Activated CD4-positive, alpha-beta T cell treated with anti-CD3 and anti-CD28 coated beads, Interleukin-2, amount 50 U/mL, for 48 hours (primary cell): ENCODE results near the gene SYNDIG1L.

Experiments
- DNase-seq, 2 experiments: peaks; one replicate each; pipeline ENCODE4 v3.0.0-alpha.2; 2020

SYNDIG1L gene

GRCh38 chr14:74427651-74428050 is 1.6 kb upstream of the SYNDIG1L start:
- no peak for DNase-seq

DNA sequence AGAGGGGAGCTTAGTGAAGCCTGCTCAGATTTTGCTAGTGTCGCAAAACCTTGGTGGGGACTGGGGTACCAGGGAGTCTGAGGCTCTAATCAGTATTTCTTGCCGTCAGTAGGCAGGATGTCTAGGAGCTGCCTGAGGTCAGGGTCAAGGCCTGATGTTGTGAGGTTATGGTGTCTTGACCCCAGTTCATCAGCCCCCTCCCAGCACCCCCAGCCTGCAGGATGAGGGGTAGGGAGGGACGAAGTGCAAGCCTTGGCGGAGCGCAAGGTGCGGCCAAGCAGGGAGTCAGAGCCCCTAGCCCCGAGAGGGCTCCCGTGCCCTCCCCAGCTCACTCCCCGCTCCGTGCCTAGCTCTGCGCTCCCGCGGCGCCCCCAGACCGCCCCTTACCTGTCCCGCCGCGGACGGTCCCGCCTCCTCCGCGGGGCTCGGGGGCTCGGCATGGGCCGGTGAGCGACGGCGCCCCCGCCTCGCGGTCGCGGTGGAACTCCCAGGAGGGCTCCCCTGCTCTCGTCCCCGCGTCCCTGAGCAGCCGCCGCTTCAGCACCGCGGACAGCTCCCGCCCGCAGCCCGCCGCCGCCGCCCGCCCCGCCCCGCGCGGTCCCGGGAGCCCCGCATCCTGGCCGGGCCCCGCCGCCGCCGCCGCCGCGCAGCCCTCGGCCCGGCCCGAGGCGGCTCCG is 347 bp downstream of the SYNDIG1L start:
- DNase-seq, result peak; percentile 47 to 48

DNA sequence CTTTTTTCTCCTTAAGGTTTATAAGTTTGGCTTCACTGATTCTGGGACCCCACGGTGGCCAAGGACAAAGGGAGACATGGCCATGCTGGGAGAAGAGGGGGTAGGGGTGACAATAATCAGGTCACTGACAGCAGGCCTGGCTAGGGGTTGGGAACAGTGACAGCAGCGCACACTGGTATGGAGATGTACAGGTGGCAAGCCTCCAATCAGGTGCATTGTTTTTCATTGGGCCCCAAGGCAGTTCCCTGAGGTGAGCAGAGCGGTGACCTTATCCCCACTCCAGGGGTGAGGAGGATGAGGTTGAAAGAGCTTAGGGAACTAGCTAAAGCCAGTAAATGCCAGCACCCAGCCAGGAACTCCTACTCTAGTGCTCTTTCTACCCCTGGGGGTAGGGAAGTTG is 1.4 kb downstream of the SYNDIG1L start:
- DNase-seq, result no peak

DNA sequence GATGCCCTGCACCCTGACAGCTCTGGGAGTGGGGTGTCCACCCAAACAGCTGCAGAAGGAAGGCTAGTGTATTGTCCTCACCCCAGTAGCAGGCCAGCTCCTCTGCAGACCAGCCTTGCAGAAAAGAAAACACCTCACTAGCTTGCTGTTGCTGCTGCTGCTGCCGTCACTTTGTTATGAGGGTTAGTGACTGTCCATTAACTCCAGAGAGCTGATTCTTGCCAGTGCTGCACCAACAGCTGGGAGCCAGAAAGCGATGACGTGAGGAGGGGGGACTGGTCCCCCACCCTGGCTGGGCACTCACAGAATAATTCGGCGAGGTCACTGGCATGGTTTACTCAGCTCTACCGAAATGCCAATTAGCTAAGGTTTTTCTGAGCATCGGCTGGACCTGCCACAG is 2.8 kb downstream of the SYNDIG1L start:
- no peak for DNase-seq

- DNase-seq, result no peak
Observed at GRCh38 chr14:74421981-74422380, 4.0 kb downstream of the SYNDIG1L start.

- no peak for DNase-seq
Observed at GRCh38 chr14:74419086-74419485, 6.9 kb downstream of the SYNDIG1L start.

DNA sequence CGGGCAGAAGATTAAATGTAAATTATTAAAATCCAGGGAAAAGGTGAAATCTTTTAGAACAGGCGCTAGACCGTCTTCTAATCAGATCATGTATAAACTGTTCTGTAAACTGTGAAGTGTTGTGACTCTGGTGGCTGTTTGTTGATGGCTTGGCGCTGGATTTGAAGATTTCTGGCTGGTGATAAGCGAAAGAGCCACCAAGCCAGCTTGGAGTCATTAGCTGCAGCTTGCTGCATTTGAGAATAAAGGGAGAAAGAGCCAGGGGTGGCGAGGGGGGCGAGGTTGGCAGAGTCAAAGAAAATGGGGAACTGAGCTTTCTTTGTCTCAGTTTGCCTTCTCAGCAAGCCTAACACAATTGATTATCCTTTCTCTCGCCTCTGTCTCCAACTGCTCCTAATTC is 8.0 kb downstream of the SYNDIG1L start:
- no peak for DNase-seq

- DNase-seq, result no peak
Observed at GRCh38 chr14:74417611-74418010, 8.4 kb downstream of the SYNDIG1L start.

DNA sequence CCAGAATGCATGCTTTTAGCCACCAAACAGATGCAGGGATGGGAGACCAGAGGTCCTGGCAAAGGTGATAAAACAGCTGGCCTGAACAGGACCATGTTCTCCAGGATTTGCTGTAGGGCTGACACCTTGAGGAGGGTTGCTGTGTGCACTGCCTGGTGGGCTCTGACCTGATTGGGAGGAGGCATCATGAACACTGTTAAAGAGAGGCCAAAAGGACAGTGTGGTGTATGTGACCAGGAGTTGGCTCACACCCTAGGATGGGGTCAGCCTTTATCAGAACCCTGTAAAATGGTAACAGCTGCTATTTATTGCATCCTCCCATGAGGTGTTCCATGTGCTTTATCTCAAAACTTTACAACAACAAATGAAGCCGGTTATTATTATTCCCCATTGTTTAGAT is 8.8 kb downstream of the SYNDIG1L start:
- DNase-seq, result no peak

- no peak for DNase-seq
Observed at GRCh38 chr14:74415115-74415437, 10.9 kb downstream of the SYNDIG1L start.

DNA sequence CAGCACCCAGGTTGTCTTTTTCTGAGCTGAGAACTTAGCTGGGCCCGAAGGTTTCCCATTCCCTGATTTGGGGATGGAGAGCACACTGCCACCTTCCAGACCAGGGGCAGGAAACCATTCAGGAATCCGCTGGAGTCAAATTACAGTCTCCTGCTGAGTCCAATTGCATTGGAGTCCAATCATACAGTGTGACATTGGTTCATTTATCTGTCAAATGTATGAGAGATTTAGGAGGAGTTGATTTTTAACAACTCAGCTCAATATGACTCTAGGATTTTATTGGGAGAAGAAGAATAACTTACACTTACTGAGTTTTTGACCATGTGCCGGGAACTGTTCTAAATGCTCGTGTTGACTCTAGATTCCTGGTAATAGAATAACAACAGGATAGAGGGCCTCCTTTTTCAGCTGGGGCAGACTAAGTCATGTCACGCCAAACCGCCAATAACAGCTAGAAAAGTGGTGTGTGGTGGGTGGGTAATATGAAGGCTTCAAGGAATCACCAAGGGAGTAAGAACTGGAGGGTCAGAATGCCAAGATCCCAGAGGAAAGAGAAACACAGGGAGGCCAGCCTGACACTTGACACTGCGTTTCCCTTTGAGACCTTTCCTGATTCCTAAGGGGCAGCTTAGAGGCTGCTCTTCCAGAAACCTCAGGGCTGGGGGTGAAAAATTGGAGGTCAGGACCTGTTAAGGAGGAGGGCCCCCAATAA is 11.5 kb downstream of the SYNDIG1L start:
- no peak for DNase-seq

DNA sequence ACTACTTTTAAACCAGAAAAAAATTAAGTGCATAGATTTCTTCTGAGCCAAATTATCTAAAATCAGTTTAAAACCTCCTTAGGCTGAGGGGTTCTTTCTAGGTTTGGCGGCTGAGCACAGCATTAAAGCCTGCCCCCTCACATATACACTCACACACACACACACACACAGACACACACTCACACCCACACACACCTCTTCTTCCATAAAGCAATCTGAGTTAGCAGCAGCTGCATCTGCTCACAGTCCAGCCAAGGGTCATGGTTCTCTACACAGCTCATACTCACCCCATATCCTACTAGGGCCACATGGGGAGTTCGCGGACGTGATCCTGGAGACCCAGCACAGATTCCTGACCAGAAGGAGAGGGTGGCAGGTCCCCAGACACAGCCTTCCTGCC is 12.4 kb downstream of the SYNDIG1L start:
- DNase-seq, result no peak

GRCh38 chr14:74412753-74413152 is 13.3 kb downstream of the SYNDIG1L start:
- no peak for DNase-seq

DNA sequence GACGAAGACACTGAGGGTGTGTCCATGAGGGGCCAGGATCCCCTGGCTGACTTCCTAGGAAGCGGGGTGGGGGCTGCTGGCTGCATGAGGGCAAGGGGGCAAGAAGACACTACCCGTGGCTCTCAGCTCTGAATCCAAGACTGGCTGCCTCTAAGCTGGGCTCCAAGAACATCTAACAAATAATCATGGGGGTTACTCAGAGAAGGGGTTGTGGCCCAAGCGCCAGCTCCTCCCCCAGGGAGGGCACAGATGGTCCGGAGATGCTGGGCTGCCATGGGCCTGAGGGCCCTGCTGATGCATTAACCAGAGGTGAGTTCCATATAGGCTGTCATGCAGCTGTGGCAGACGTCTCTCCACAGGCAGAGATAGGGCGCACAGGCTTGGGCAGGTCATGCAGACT is 14.3 kb downstream of the SYNDIG1L start:
- DNase-seq, result no peak

DNA sequence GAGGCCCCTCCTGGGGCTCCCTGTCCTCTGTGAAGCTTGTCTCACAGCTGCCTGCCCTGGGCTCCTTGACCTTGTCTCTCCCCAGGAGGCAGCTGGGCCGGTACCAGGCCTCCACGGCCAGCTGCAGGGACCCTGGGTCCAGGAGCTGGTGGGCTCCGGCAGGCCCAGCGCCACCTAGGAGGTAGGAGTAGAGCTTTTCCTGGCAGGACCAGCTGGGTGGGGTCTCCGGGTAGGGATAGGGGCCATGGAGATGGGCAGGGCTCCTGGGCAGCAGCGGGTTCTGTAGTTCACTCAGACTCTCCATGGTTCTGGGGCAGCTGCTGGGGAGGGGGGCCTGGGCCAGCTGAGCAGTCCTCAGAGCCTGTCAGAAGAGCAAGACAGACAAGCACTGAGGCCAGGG is 16.6 kb downstream of the SYNDIG1L start:
- no peak for DNase-seq

GRCh38 chr14:74408870-74409269 is 17.1 kb downstream of the SYNDIG1L start:
- no peak for DNase-seq

- DNase-seq, result no peak
Observed at GRCh38 chr14:74407801-74408154, 18.2 kb downstream of the SYNDIG1L start.

DNA sequence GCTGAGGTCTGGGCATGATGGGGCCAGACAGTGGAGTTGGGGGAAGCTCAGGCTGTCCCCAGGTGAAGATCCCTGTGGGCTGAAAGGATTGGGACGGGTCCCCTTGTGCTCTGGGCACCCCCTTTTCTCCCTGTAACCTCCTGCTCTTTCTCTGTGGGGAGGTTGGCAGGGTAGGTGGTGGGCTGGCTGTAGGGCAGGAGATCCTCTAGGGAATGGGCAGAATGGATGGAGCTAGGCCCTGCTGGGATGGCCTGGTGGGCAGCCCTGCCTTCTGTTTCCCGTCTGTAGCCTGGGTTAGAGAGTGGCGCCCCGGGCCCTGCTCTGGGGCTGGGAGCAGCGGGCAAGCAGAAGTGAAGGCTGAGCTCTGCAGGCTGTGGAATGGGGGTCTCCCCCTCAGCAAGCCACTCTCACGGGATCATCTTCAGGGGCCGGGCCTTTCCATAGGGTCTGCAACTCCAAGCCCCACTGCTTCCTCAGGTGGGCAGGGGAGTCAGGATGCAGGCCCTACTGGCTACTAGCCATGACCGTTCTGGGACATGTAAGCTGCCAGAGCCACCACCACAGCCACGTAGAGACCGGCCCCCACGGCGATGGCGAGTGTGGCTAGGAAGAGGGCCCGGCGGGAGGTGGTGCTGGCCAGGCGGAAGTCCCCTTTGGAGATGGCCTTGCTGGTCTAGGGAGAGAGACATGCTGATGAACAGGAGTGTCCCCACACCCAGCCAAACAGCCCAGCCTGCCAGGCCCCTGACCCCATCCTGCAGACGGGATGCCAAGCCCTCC is 18.8 kb downstream of the SYNDIG1L start:
- no peak for DNase-seq

- DNase-seq, result no peak
Observed at GRCh38 chr14:74405663-74406062, 20.3 kb downstream of the SYNDIG1L start.

DNA sequence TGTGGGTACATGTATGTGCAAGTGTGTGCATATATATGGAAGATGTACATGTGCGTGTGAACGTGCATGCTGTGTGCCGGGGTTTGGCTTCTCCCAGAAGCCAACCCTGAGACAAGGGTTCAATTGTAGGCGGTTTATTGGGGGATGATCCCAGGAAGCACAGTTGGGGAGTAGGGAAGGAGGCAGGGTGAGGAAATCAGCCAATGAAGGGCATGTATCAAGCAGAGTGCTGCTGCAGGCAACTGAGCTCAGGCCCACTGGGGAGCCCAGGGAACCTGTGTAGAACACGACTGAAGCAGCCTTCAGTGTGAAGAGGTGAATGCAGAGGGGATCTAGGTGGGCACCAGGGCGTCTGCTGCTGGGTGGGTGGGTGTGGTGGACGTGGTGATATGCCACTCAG is 21.6 kb downstream of the SYNDIG1L start:
- no peak for DNase-seq

DNA sequence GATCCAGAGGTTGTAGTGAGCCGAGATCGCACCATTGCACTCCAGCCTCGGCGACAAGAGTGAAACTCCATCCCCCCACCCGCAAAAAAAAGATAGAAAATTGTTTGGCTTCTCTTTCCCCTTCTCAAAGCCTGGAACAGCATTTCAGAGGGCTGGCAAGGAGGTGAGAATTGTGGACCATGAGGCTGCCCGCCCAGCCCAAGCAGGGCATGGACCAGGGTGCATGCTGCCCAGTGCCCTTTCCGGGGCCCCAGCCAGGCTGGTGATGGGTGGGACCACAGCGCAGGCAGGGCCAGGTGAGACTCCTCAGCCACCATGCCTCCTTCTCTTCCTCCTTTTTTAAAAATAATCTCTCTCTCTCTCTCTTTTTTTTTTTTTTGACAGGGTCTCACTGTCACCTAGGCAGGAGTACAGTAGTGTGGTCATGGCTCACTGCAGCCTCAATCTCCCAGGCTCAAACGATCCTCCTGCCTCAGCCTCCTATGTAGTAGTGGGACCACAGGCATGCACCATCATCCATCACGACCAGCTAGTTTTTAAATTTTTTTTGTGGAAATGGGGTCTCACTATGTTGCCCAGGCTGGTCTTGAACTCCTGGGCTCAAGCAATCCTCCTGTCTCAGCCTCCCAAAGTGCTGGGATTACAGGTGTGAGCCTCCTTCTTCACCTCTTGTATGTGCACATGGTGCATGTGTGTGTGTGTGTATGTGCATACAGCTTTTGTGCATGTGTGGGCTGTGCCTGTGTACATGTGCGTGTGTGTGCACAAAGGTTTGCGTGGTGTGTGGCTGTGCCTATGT is 22.2 kb downstream of the SYNDIG1L start:
- DNase-seq, result no peak

- no peak for DNase-seq
Observed at GRCh38 chr14:74402401-74403251, 23.4 kb downstream of the SYNDIG1L start.
